Dendritic cell treated with granulocyte-macrophage colony-stimulating factor and Interleukin-4, amounts not matched to agents 40 ng/mL and 50 ng/mL, for 4 days (primary cell): ENCODE results near the gene RPS15.

ENCODE experiments used
- H3K27ac Mint-ChIP-seq: one replicate; pipeline ENCODE4 v1.8.0; 2022; ENCODE audit warnings: mild to moderate bottlenecking, mixed read lengths
- H3K27me3 Mint-ChIP-seq: one replicate; pipeline ENCODE4 v1.8.0; 2022; ENCODE audit warnings: mild to moderate bottlenecking, mixed read lengths
- H3K36me3 Mint-ChIP-seq: one replicate; pipeline ENCODE4 v1.8.0; 2022; ENCODE audit warnings: low read depth, mixed read lengths
- H3K4me1 Mint-ChIP-seq: one replicate; pipeline ENCODE4 v1.8.0; 2022; ENCODE audit warnings: low read depth, mixed read lengths
- H3K4me3 Mint-ChIP-seq: one replicate; pipeline ENCODE4 v1.8.0; 2022; ENCODE audit warnings: mild to moderate bottlenecking, moderate library complexity, mixed read lengths
- H3K9me3 Mint-ChIP-seq: one replicate; pipeline ENCODE4 v1.8.0; 2022; ENCODE audit warnings: mixed read lengths
- intact Hi-C: fragments of 100-400 bp; cut with micrococcal nuclease; formaldehyde crosslinking; loops from one replicate; pipeline ENCODE4 v1.15.0; 2022

Gene RPS15

GRCh38 chr19:1455002-1455335 is 16.8 kb downstream of the RPS15 start:
- no peaks in the 10 kb centered on the region for H3K36me3 Mint-ChIP-seq
- H3K4me3 Mint-ChIP-seq: no peak overlapping the region
- peaks cover 27% of the 10 kb centered on the region for H3K4me1 Mint-ChIP-seq
- peaks cover 93% of the 10 kb centered on the region for H3K27me3 Mint-ChIP-seq
- no peaks in the 10 kb centered on the region for H3K9me3 Mint-ChIP-seq
- intact Hi-C loops: no loop called here
- no peak overlapping the region for H3K27ac Mint-ChIP-seq

- Mint-ChIP-seq H3K27ac (no peak overlapping the region), H3K36me3 (no peaks in the 10 kb centered on the region), H3K4me3 (no peak overlapping the region), H3K9me3 (no peaks in the 10 kb centered on the region), H3K27me3 (peaks cover 89% of the 10 kb centered on the region), H3K4me1 (peaks cover 27% of the 10 kb centered on the region)
- intact Hi-C loops: no loop called here
These were observed 17.3 kb downstream of the RPS15 start for GRCh38 chr19:1455336-1456120.

GRCh38 chr19:1456121-1456900 is 18.1 kb downstream of the RPS15 start:
- no peak overlapping the region for H3K4me3 Mint-ChIP-seq
- H3K4me1 Mint-ChIP-seq: peaks cover 27% of the 10 kb centered on the region
- H3K27me3 Mint-ChIP-seq: peaks cover 81% of the 10 kb centered on the region
- peaks cover 7% of the 10 kb centered on the region for H3K36me3 Mint-ChIP-seq
- H3K27ac Mint-ChIP-seq: no peak overlapping the region
- intact Hi-C loops: no loop called here
- no peaks in the 10 kb centered on the region for H3K9me3 Mint-ChIP-seq

- H3K27ac Mint-ChIP-seq: no peak overlapping the region
- H3K9me3 Mint-ChIP-seq: no peaks in the 10 kb centered on the region
- intact Hi-C loops: no loop called here
- H3K36me3 Mint-ChIP-seq: peaks cover 7% of the 10 kb centered on the region
- H3K4me3 Mint-ChIP-seq: no peak overlapping the region
- peaks cover 73% of the 10 kb centered on the region for H3K27me3 Mint-ChIP-seq
- peaks cover 27% of the 10 kb centered on the region for H3K4me1 Mint-ChIP-seq
These were observed 19.0 kb downstream of the RPS15 start for GRCh38 chr19:1457031-1457739.

- no peak overlapping the region for H3K27ac Mint-ChIP-seq
- no peak overlapping the region for H3K4me3 Mint-ChIP-seq
- peaks cover 66% of the 10 kb centered on the region for H3K27me3 Mint-ChIP-seq
- H3K36me3 Mint-ChIP-seq: peaks cover 7% of the 10 kb centered on the region
- peaks cover 27% of the 10 kb centered on the region for H3K4me1 Mint-ChIP-seq
- intact Hi-C loops: no loop called here
- H3K9me3 Mint-ChIP-seq: no peaks in the 10 kb centered on the region
These were observed 19.7 kb downstream of the RPS15 start for GRCh38 chr19:1457892-1458291.

- H3K4me3 Mint-ChIP-seq: no peak overlapping the region
- peaks cover 53% of the 10 kb centered on the region for H3K27me3 Mint-ChIP-seq
- no peaks in the 10 kb centered on the region for H3K9me3 Mint-ChIP-seq
These were observed 21.3 kb downstream of the RPS15 start for GRCh38 chr19:1459479-1459878.

GRCh38 chr19:1460033-1460995 is 22.1 kb downstream of the RPS15 start:
- peaks cover 7% of the 10 kb centered on the region for H3K36me3 Mint-ChIP-seq
- intact Hi-C loops: no loop called here
- H3K9me3 Mint-ChIP-seq: no peaks in the 10 kb centered on the region
- H3K27ac Mint-ChIP-seq: no peak overlapping the region
- peaks cover 51% of the 10 kb centered on the region for H3K27me3 Mint-ChIP-seq
- no peak overlapping the region for H3K4me3 Mint-ChIP-seq
- peaks cover 20% of the 10 kb centered on the region for H3K4me1 Mint-ChIP-seq

More at GRCh38 chr19:1459479-1459878, 21.3 kb downstream of the RPS15 start:
- peaks cover 21% of the 10 kb centered on the region for H3K4me1 Mint-ChIP-seq
- peaks cover 7% of the 10 kb centered on the region for H3K36me3 Mint-ChIP-seq
- no peak overlapping the region for H3K27ac Mint-ChIP-seq
- intact Hi-C loops: no loop called here

GRCh38 chr19:1461862-1462261 is 23.7 kb downstream of the RPS15 start:
- Mint-ChIP-seq H3K27ac (no peak overlapping the region), H3K4me3 (no peak overlapping the region), H3K4me1 (peaks cover 12% of the 10 kb centered on the region), H3K27me3 (peaks cover 46% of the 10 kb centered on the region), H3K9me3 (no peaks in the 10 kb centered on the region), H3K36me3 (peaks cover 7% of the 10 kb centered on the region)
- intact Hi-C loops: no loop called here

- H3K27me3 Mint-ChIP-seq: peaks cover 39% of the 10 kb centered on the region
- no peaks in the 10 kb centered on the region for H3K9me3 Mint-ChIP-seq
- no peak overlapping the region for H3K4me3 Mint-ChIP-seq
- H3K27ac Mint-ChIP-seq: no peak overlapping the region
- H3K4me1 Mint-ChIP-seq: peaks cover 7% of the 10 kb centered on the region
- peaks cover 7% of the 10 kb centered on the region for H3K36me3 Mint-ChIP-seq
- intact Hi-C loops: no loop called here
These were observed 27.2 kb downstream of the RPS15 start for GRCh38 chr19:1465191-1466016.

- Mint-ChIP-seq H3K27ac (no peak overlapping the region), H3K27me3 (peaks cover 44% of the 10 kb centered on the region), H3K4me1 (peaks cover 8% of the 10 kb centered on the region), H3K4me3 (no peak overlapping the region), H3K9me3 (no peaks in the 10 kb centered on the region), H3K36me3 (peaks cover 3% of the 10 kb centered on the region)
- intact Hi-C loops: no loop called here
These were observed 27.8 kb downstream of the RPS15 start for GRCh38 chr19:1466018-1466460.

GRCh38 chr19:1466461-1467214 is 28.4 kb downstream of the RPS15 start:
- intact Hi-C loops: no loop called here
- no peaks in the 10 kb centered on the region for H3K9me3 Mint-ChIP-seq
- no peaks in the 10 kb centered on the region for H3K36me3 Mint-ChIP-seq
- no peak overlapping the region for H3K4me3 Mint-ChIP-seq
- peaks cover 50% of the 10 kb centered on the region for H3K27me3 Mint-ChIP-seq
- H3K27ac Mint-ChIP-seq: no peak overlapping the region
- peaks cover 14% of the 10 kb centered on the region for H3K4me1 Mint-ChIP-seq

GRCh38 chr19:1467215-1467489 is 29.0 kb downstream of the RPS15 start:
- H3K36me3 Mint-ChIP-seq: no peaks in the 10 kb centered on the region

More at GRCh38 chr19:1467215-1467489, 29.0 kb downstream of the RPS15 start:
- Mint-ChIP-seq H3K9me3 (no peaks in the 10 kb centered on the region), H3K27me3 (peaks cover 55% of the 10 kb centered on the region), H3K4me3 (no peak overlapping the region), H3K27ac (no peak overlapping the region), H3K4me1 (peaks cover 20% of the 10 kb centered on the region)
- intact Hi-C loops: no loop called here
